AG09319 (cell line): ENCODE measurements around the gene ACOXL.
"Not testable (repeated sequence)": the region's sequence is repeated elsewhere in the genome, so short reads cannot be mapped to it uniquely, and the experiment has no call there.

Source experiments
- DNase-seq: peaks from one replicate; pipeline ENCODE4 v3.0.0-alpha.2; 2010; ENCODE audit warnings: low read depth; ENCODE audit errors: extremely low read depth
- TF ChIP-seq, protein P1 (sequence below): IDR thresholded peaks from 2 replicates; pipeline ENCODE4 v1.5.1; 2011; ENCODE audit warnings: low read depth, mild to moderate bottlenecking, inconsistent platforms, low read length, moderate library complexity

ACOXL gene

DNA sequence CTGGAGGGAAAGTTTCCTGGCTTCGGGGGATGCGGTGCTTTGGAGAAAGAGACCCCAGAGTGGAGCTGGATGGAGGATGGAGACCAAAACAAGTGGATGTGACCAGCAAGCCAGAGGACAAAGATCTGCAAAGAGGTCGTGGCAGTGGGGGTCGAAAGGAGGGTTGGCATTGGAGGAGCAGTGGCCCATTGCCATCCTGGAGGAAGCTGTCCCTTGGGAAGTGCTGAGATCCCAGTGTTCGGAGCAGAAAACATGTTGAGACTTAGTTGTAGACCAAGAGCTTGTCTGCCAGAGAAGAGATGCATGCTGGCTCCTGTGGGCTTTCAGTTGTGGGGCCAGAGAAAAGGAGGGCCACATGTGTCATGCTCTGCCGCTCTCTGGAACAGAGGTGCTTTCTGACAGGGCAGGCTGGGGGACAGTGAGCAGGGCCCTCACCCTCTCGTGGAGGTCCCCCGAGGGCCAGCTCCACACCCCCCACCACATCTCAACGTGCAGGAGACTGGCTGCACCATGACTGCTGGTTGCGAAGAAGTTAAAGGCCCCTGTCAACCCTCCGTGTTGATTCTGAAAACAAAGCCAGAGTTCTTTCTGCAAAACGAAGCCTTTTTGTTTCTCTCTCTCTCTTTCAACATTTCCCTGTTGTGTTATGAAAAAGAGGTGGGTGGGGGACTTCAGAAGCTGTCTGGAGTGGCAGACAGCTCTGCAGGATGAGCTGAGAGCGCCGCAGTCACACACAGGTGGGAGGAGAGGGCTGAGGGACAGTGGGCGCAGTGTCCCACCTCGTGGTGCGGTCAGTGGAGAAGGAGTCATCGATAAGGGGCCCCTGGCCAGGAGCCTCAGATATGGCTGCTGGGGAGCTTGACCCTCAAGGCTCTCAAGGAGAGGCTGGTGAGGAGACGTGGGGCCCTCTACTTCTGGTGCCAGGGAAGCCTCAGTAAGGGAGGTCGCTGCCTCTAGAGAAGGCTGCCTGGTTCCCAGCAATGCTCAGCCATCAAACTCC lies 310.7 kb downstream of the ACOXL start:
- DNase-seq = no peak
- TF ChIP-seq, protein P1, sequence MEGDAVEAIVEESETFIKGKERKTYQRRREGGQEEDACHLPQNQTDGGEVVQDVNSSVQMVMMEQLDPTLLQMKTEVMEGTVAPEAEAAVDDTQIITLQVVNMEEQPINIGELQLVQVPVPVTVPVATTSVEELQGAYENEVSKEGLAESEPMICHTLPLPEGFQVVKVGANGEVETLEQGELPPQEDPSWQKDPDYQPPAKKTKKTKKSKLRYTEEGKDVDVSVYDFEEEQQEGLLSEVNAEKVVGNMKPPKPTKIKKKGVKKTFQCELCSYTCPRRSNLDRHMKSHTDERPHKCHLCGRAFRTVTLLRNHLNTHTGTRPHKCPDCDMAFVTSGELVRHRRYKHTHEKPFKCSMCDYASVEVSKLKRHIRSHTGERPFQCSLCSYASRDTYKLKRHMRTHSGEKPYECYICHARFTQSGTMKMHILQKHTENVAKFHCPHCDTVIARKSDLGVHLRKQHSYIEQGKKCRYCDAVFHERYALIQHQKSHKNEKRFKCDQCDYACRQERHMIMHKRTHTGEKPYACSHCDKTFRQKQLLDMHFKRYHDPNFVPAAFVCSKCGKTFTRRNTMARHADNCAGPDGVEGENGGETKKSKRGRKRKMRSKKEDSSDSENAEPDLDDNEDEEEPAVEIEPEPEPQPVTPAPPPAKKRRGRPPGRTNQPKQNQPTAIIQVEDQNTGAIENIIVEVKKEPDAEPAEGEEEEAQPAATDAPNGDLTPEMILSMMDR = no peak

DNA sequence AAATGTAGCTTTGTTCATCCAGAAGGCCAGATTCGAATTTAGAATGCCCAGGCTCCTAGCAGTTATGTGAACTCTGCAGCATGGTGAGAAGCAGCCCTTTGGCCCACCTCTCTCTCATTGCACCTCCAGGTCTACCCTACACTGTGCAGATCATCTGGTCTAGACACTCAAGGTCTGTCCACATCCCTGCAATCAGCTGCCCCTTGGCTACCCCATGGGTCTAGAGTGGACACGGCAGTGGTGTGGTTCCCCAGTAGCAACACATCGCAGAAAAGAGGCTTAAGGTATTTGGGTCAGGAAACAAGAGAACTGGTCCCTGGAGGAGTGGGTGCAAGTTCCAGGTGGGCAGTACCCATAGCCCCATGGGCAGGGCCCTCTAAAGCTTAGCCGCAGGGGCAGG lies 311.7 kb downstream of the ACOXL start:
- DNase-seq = no peak
- TF ChIP-seq, protein P1 = no peak

DNA sequence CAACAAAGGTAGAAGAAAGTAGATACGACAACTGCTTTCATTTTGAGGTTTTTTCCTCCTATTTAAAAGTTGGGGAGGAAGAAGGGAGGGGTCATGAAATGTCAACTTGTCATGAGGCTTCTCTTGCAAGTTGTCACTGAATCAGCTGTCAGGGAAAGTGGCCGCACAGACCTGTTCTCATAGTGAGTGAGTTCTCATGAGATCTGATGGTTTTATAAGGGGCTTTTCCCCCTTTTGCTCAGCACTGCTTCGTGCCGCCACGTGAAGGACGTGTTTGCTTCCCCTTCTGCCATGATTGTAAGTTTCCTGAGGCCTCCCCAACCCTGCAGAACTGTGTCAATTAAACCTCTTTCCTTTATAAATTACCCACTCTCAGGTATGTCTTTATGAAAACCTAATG lies 312.9 kb downstream of the ACOXL start:
- not testable (repeated sequence) for DNase-seq

DNA sequence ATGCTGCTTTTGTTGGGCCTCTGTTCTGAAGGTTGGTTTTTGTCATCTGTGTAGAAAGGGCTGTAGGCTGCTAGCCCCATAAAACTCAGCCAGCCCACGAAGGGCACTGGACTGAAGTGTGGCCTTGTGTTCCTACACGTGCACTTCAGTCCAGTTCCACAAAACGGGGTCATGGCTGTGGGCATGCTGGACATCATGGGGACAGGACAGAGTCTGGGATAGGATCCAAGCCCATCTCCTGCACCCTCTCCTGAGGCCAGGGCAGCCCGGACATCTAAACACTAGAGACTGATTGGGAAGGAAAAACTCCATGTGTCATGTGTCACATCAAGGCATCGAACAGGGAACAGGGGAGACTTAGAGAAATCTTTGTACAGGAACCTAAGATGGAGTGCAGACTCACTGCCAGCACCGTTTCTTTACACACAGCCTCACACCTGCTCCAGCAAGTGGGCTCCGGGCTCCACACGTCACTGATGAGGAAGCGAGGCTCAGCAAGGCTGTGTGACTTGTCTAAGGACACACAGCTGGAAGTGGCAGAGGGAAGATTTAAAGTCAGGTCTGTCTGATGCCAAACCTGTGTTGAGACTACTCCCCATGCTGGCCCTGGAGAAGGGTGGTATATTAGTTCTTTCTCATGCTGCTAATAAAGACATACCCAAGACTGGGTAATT lies 313.5 kb downstream of the ACOXL start:
- TF ChIP-seq, protein P1 = no peak
- DNase-seq = no peak

DNA sequence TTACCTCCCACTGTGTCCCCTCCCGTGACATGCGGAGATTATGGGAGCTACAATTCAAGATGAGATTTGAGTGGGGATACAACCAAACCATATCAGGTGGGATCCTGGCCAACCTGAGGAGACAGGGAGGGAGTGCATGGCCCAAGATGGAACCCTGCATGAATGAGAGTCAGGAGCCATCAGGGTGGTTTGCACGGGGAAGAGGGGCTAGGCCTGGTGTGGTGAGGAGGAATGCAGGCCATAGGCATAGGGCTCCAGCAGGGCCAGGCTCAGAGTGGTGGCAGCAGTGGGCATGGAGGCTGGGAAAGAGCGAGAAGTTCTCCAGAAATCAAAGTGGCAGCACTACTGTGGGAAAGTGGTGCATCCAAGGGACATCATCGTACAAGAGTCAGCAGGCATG lies 314.3 kb downstream of the ACOXL start:
- TF ChIP-seq, protein P1 = no peak
- no peak for DNase-seq

DNA sequence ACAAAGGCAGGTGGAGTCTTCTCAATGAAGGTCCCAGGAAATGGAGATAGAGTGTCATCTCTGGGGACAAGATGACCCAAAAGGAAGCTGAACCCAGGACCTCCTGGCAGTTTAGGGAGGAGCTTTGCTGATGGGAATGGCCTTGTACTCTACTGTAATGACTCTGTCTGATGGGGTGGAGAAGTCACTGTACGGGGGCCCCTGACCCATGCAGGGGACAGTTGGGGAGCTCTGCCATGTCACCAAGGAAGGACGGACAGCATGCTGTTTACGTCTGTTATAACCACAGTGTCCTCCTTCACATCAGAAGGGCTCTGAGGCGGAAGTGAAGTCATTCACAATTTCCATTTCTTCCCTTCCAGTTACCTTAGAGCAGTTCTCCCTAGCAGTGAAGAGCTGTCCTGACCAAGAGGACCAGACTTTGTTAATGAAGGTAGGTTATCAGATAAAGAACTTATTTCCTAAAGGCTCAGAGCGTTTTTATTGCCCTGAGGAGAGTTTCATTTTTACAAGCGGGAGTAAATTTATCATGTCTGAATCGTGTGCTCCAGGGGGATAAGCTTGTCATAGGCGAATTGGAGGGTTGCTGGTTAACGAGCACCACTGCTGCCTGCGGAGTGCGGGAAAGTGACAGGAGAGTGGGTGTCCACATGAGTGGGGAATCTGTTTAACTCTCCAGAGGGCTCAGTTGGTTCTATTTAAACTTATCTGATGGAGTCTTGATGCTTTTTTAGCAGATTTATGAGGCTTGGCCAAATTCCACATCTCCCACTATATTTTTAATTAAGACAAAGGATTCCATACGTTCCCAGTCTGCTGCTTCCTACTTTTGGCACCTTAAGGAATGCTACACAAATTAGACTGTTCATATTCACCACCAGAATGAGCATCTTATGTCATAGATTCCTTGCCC lies 316.7 kb downstream of the ACOXL start:
- TF ChIP-seq, protein P1 = no peak
- no peak for DNase-seq
